Lower leg skin (tissue), 4 donors: Measurements from ENCODE around the gene WHAMM. TPM values are rescaled to one million over a fixed set of nuclear protein-coding genes. Genes with fewer than 3 reads are reported as not detected.

Source experiments
- DNase-seq, 2 donors: peaks; one replicate each; pipeline ENCODE4 v3.0.0-alpha.2; 2019; ENCODE audit warnings: low spot score in 2 of 2
- H3K4me3 ChIP-seq: fragments of 200-600 bp; sonication (generic); 2 replicates; pipeline ENCODE4 v1.5.1; 2017; ENCODE audit warnings: mild to moderate bottlenecking, low read depth; ENCODE audit not compliant: poor library complexity, severe bottlenecking
- POLR2A ChIP-seq, 2 donors: fragments of 450-650 bp; IDR thresholded peaks; one replicate each; pipeline ENCODE4 v1.6.1; 2016 to 2017; ENCODE audit warnings: antibody characterized with exemption in 2 of 2, mild to moderate bottlenecking in 1 of 2, moderate library complexity in 1 of 2
- WGBS, 2 donors: methylation state at CpG; one replicate each; pipeline ENCODE4 v1.1.5; 2018; 5-methylcytosine and 5-hydroxymethylcytosine counted together
- intact Hi-C: fragments of 100-400 bp; cut with DNase I; formaldehyde crosslinking; loops from one replicate; pipeline ENCODE4 v1.15.0; 2023; ENCODE audit warnings: low total_unique reads
- total RNA-seq, 4 donors: library from RNA; depleted of rRNA; stranded (reverse); fragments of >200 nt; gene quantifications; one replicate each; pipeline ENCODE4 v1.1.0, GENCODE V29; 2016
- TF ChIP-seq, protein P1 (sequence below), 3 donors: fragments of 450-650 bp; IDR thresholded peaks; one replicate each; pipeline ENCODE4 v1.5.1; 2016; ENCODE audit warnings: antibody characterized with exemption in 3 of 3, mild to moderate bottlenecking in 3 of 3, moderate library complexity in 2 of 3

WHAMM gene
- total RNA-seq, 4 donors from 2014 or later: 11.0 to 20.0 (median 11.4) TPM

DNA sequence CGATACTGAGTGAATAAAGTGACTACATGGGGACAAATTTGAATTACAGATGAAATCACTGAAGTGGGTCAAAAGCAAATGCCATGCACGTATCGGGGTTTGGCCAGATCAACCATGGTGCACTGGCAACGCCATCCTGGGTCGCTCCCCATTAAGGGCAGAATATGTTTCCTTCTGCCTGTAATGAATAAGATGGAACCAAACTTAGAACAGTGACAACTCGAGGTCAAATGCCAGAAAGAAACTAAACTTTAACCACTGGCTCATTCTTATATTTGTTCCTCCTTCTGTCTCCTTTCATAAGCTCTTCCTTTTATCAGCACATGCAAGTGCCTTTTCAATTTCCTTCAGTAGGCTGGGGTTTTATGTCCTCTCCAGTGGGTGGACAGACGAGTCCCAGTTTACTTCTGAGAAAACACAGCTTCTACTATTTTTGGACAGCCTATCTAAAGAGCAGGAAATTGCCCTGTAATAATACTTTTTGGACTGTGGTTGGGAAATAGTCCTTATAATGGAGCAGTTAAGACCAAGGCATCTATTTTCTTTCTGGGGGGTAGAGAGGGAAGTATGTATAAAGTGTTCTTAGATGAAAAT, 61.4 kb downstream of the WHAMM start:
- TF ChIP-seq, protein P1, sequence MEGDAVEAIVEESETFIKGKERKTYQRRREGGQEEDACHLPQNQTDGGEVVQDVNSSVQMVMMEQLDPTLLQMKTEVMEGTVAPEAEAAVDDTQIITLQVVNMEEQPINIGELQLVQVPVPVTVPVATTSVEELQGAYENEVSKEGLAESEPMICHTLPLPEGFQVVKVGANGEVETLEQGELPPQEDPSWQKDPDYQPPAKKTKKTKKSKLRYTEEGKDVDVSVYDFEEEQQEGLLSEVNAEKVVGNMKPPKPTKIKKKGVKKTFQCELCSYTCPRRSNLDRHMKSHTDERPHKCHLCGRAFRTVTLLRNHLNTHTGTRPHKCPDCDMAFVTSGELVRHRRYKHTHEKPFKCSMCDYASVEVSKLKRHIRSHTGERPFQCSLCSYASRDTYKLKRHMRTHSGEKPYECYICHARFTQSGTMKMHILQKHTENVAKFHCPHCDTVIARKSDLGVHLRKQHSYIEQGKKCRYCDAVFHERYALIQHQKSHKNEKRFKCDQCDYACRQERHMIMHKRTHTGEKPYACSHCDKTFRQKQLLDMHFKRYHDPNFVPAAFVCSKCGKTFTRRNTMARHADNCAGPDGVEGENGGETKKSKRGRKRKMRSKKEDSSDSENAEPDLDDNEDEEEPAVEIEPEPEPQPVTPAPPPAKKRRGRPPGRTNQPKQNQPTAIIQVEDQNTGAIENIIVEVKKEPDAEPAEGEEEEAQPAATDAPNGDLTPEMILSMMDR (IDR thresholded peaks at IDR 0.05): no peak
- no peak for TF ChIP-seq POLR2A (IDR thresholded peaks at IDR 0.05)
- peak in 1 of 2 donors; percentile 42 for DNase-seq
- no peak overlapping the region for H3K4me3 ChIP-seq
- intact Hi-C loops: no loop called here
- WGBS, 2 donors: 55 to 64% methylated on average over 7 of the region's 7 CpGs

DNA sequence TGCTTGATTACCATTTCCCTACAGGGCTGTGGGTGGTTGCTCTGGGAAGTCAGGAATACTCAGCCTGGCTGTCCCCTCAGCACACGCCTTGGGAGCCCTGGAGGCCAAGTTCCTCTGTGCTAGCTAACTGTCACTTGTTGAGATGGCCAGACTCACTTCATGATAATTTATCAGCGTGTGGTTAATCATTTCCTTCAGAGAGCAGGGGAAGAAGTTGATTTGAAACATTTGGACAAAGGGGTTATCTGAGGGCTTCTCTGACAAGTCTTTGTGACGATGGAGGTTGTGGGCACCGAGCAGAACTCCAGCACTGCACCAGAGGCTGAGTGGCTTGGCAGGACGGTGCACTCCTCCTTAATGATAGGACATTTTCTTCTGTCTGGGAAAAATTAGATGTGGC, 61.9 kb downstream of the WHAMM start:
- 56 to 70% methylated on average over 5 of the region's 5 CpGs for WGBS, 2 donors
- intact Hi-C loops: no loop called here
- no peak overlapping the region for H3K4me3 ChIP-seq
- DNase-seq: peak in 1 of 2 donors; percentile 37
- no peak for TF ChIP-seq POLR2A (IDR thresholded peaks at IDR 0.05)
- TF ChIP-seq, protein P1 (IDR thresholded peaks at IDR 0.05): no peak

DNA sequence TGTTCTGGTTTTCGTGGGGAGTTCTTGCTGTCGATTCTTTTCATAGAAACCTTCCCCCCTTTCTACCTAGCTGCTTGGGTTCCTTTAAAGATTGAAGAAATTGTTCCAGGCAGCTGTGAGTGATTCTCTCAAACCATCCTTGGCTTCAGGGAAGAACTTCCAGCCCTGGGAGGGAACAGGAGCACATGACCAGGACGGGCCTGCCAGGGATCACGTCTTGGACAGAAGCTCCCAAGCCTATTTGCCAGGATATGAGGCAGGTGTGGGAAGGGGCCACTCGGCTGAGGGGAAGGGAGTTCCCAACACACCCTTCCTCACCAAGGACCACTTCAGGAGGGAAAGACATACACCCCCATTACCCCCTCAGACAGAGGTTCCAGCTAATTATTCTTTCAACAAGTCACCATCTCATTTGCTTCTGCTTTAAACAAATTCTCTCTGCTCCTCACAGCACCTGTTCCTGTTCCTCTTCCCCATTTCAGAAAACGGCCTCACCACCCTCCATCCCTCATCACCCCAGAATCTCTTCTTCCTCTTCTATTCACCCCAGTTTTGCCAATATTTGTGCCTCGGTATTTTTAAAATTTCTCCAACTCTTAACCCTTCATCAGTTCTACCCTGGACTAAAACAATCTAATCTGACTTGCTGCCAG, 62.5 kb downstream of the WHAMM start:
- DNase-seq: peak in 1 of 2 donors; percentile 14
- no peak overlapping the region for H3K4me3 ChIP-seq
- intact Hi-C loops: no loop called here
- TF ChIP-seq, protein P1 (IDR thresholded peaks at IDR 0.05): no peak
- TF ChIP-seq POLR2A (IDR thresholded peaks at IDR 0.05): no peak
- 70 to 83% methylated on average over 7 of the region's 7 CpGs for WGBS, 2 donors

DNA sequence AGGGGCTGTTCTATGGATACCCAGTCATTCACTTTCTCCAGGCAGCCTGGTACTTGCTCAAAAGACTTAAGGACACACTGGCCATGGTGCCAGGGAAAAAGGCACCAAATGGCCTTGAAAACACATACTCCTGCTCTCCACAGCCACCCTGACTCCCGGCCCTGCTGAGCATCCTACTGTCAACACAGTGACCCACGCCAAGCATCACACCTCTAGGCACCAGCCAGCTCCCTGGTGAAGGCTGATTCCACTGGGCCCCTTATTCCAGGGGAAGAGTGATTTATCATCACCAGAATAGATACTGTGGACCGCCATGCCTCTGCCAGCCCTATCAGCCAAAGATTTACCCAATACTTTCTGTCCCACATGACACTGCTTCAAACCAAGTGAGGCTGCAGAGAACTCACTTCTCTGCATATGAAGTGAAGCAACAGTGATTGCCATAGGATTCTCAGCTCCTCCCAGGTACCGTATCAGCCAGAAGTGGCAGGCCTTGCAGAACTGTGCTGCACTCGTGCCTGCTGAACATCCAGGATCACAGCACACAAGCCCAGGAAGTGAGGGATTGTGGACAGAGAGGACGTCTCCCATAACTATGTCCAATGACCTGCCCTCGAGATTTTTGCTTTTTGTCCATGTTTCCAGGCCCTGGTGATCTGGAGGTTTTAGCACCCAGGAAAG, 63.7 kb downstream of the WHAMM start:
- 79% methylated on average over 7 of the region's 7 CpGs for WGBS, 2 donors
- peak in 1 of 2 donors; percentile 28 for DNase-seq
- H3K4me3 ChIP-seq: no peak overlapping the region
- TF ChIP-seq, protein P1 (IDR thresholded peaks at IDR 0.05): no peak
- no peak for TF ChIP-seq POLR2A (IDR thresholded peaks at IDR 0.05)
- intact Hi-C loops: no loop called here

DNA sequence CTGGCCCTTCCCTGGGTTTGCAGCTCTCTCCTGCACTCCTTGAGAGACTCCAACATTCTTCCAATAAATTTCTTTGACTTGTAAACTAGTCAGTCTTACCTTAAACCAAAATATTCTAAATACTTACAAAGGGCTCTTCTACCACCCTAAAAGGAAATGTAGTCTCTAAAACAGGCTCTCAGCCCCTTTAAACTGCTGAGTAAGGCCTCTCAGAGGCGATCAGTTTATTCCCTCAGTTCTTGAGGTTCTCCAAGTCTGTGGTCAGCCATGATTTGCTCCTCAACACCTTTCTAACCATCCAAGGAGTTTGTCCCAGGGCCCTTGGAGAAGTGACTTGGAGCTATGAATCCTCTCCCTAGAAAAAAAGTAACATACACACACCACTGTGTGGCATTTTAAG, 64.8 kb downstream of the WHAMM start:
- no peak overlapping the region for H3K4me3 ChIP-seq
- TF ChIP-seq, protein P1 (IDR thresholded peaks at IDR 0.05): no peak
- TF ChIP-seq POLR2A (IDR thresholded peaks at IDR 0.05): no peak
- intact Hi-C loops: no loop called here
- no peak for DNase-seq
- 77 to 94% methylated on average over 1 of the region's 1 CpG for WGBS, 2 donors
